NCI-H82 treated with DMSO at 0.1 percent for 48 hours (cell line): ENCODE measurements around the gene ANKRD44.

Source experiments
- DNase-seq: peaks from one replicate; lab custom pipeline; 2025; ENCODE audit not compliant: unreplicated experiment; lab: John Stamatoyannopoulos, UW

The ANKRD44 gene

GRCh38 chr2:197001921-197002320, 308.7 kb downstream of the ANKRD44 start:
- no peak for DNase-seq

DNA sequence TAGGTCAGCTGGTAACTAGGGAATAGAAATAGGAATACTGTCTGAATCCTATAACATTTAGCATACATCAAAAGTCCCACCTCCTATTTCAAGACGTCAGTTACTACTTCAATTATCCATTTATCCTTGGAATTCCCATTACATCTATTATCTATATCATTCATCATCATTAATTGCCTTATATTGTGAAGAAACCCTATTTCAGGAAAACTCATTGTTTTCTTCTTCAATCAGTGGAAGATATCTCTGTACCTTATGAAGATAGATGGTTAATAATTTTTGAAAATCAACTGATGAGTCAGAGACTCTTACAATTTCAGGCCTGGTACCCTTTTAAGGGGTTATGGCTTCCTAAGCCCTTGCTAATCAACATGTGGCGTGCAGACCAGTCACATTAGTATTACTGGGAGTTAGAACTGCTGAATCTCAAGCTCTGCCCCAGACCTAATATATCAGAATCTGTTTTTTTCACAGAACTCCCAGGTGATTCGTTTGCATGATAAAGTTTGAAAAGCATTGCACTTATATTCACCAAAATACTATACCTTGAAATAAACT, 314.7 kb downstream of the ANKRD44 start:
- DNase-seq, result no peak

DNA sequence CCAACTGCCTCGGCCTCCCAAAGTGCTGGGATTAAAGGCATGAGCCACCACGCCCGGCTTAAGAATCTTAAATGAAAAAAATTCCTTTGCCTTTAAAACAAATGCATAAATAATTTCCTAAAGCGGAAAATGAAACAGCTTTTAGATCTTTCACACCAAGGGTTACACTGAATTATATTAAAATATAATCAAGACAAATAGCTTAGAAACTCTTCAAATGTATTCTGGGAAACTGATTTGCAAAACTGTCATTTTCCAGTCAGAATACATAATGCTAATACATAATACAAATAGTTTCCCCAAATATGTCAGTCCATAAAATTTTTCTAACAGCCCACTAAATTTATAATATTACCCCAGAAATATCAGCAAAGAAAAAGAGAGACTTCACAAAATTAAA, 315.8 kb downstream of the ANKRD44 start:
- no peak for DNase-seq

GRCh38 chr2:196993617-196994016, 317.0 kb downstream of the ANKRD44 start:
- no peak for DNase-seq

GRCh38 chr2:196992466-196992865, 318.1 kb downstream of the ANKRD44 start:
- DNase-seq, result no peak

- no peak for DNase-seq
Measured at GRCh38 chr2:196990788-196991461, 319.7 kb downstream of the ANKRD44 start.

DNA sequence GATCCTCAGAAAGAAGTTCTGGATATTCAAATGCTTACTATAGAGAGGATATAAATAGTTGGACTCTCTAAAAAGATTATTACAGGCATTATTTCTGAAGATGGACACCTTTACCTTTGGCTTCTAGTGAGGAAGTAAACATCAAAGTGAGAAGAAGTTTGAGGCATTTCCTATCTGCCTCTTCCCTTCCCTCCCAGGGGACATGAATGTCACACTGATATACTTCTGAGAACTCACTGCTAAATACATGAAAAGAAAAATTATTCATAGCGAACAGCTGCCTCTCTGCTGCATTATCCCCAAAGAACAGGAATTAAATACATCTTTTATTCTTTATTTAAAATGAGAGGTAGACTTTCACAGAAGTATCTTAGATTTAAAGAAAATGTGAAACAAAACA, 320.5 kb downstream of the ANKRD44 start:
- no peak for DNase-seq

- no peak for DNase-seq
Measured at GRCh38 chr2:196989496-196989895, 321.1 kb downstream of the ANKRD44 start.

GRCh38 chr2:196988639-196989038, 321.9 kb downstream of the ANKRD44 start:
- no peak for DNase-seq

DNA sequence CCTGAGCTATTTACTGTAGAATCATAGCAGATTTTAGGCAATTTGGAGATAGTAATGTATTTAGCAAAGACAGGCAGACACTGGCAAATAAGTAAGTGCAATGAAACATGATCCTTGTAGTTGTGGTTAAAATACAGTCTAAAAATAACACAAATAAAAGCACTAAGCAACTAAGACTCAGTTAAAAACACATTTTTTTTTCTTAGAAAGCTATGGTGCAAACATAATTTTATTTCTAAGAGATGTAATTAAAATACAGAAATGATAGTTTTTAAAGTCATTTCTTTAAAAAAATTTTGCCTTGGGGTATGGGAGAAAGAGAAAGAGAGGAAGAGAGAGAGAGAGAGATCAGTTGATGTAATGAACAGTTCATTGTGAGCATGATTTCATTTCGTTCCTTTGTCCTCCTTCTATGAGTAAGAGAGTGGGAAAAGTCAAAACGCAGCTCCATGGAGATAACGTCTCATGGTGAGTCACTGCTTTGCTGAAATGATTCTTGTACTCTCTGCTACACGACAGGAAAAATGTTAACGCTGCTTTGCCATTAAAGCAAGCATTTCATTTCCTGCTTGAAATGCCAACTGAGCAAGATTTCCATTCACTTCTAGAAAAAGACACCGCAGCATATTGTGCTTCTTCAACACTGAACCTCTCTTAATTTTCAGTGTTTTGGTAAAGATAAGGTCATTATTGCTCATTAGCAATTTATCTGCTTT, 322.8 kb downstream of the ANKRD44 start:
- DNase-seq, result no peak

- no peak for DNase-seq
Measured at GRCh38 chr2:196987298-196987648, 323.3 kb downstream of the ANKRD44 start.

GRCh38 chr2:196985511-196986183, 324.9 kb downstream of the ANKRD44 start:
- DNase-seq, result no peak

- DNase-seq, result no peak
Measured at GRCh38 chr2:196984903-196985302, 325.7 kb downstream of the ANKRD44 start.

- DNase-seq, result no peak
Measured at GRCh38 chr2:196983934-196984333, 326.6 kb downstream of the ANKRD44 start.

DNA sequence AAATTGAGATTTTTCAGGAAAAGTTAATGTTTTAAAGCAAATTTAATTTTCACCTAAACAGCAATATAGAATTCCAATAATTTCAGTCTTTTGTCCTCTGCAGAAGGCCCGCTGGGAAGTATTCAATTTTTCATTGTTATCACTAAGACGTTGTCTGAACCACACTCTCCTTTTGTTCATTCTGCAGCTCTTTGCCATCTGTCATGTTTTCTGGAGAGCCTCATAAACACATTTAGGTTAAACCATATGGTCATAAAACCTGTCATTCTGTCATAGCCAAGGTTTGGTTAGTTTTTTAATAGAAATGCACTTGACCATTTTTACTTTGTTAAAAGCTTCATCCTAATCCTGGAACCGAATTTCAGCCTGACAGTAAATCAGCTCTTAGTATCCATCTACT, 330.1 kb downstream of the ANKRD44 start:
- DNase-seq, result peak; percentile 51

DNA sequence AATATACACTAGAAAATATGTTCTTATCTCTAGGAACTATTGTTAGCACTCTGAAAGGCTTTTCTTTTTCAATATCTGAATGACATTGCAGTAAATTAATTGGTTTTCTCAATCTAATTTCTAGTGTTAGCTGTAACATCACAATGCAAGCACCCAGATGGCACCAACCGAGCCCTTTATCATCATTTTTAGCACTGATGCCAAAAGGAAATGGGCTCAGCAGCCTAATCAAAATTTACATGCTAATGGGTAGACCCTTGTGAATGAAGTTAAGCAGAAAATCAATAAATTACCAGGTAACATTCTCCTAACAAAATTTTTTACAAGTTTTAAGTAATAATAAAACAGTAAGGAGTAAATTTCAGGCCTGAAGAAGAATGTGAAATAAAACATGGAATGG, 330.6 kb downstream of the ANKRD44 start:
- no peak for DNase-seq

DNA sequence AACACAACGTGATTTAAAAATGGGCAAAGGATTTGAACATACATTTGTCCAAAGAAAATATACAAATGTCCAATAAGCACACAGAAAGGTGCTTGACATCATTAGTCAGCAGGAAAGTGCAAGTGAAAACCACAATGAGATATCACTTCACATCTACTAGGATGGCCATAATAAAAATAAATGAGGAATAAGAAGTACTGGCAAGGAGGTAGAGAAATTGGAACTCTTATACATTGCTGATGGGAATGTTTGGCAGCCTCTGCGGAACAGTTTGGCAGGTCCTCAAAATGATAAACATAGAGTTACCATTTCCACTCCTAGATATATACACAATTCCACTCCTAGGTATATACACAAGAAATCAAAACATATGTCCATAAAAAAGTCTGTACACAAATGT, 333.1 kb downstream of the ANKRD44 start:
- no peak for DNase-seq

DNA sequence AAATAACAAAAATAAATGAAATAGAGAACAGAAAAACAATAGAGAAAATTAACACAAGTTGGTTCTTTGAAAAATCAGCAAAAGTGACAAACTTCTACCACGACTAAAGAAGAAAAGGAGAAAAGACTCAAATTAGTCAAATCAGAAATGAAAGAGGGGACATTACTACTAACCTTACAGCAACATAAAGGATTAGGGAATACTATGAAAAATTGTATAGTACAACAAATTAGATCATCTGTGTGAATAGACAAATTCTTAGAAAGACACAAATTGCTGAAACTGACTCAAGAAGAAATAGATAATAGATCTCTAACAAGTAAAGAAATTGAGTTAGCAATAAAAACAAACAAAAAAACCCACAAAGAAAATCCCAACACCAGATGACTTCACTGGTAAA, 335.6 kb downstream of the ANKRD44 start:
- DNase-seq, result no peak

DNA sequence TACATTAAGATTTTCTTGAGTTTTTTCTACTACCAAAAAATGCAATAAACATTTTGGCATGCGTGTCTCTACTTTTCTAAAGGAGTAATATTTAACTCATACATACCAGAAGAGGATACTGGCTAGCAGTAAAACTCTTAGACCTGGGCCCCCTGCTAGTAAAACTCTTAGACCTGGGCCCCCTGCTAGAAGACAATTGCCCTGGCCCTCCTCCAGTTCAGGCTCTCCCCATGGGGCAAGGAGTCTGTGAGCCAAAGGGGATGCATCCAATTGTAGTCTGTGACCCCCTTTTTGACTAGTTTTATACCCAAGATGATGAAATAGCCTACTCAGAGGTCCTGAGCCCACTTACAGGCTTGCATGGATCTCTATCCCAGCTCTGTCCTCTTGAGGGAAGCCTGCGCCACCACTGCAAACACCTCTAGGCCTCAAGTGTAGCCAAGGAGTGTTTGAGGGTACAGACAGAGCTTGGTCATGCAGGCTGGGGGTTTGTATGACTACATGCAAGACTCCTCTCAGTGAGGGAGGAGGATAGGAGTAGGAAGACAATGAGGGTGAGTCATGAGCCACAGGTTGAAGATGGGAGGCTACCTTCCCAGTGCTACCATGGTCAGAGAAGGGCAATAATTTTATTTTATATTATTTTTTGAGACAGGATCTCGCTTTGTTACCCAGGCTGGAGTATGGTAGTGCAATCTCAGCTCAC, 338.9 kb downstream of the ANKRD44 start:
- DNase-seq, result no peak

- no peak for DNase-seq
Measured at GRCh38 chr2:196970099-196970498, 340.5 kb downstream of the ANKRD44 start.

- no peak for DNase-seq
Measured at GRCh38 chr2:196968516-196968915, 342.1 kb downstream of the ANKRD44 start.
